ENCODE results near the gene SMTN. TPM values are rescaled to one million over a fixed set of nuclear protein-coding genes. Genes with fewer than 3 reads are reported as not detected.

SMTN gene
- total RNA-seq (1 to 10 TPM; 2.9 TPM), total RNA-seq (0.57 to 43.6 (median 2.5) reads per million in 172 experiments)
- 1.6 TPM for polyA plus RNA-seq (2013, experiment 1 of 2)
- 5.9 TPM for polyA plus RNA-seq (2013, experiment 2 of 2)

GRCh38 chr22:31080848-31081649, at the start of gene SMTN:
SMTN (plus strand) TSS chr22:31081318; CDS start chr22:31083259, 1,941 bp downstream.
- TF ChIP-seq CTCF (IDR thresholded peaks at IDR 0.05), result no peak
- Histone ChIP-seq H3K9me3 (ENCODE audit: control insufficient read depth in 1 of 2, insufficient read depth in 1 of 2, low read length in 2 of 2) (no peaks in the 10 kb centered on the region), H3K4me1 (ENCODE audit: insufficient read depth, low read length) (peaks cover 53% of the 10 kb centered on the region), H3K4me3 (ENCODE audit: low read length) (peak within 1 kb of the TSS; percentile 72), H3K27ac (ENCODE audit: low read depth in 1 of 2, low read length in 2 of 2) (no peak within 1 kb of the TSS), H3K27me3 (ENCODE audit: control insufficient read depth in 1 of 2, insufficient read depth in 2 of 2, low read length in 2 of 2) (no peaks in the 10 kb centered on the region), H3K36me3 (ENCODE audit: insufficient read depth, low read length) (no peaks in the 10 kb centered on the region)
- ChIA-PET POLR2A (interaction anchor here (1.1 to 1.8 kb wide), 6 partner anchors 27 to 446 kb away, joined by 3 to 7 read pairs (median 4); partner anchors contain the start of genes MORC2, PATZ1, SELENOM and TUG1), CTCF (interaction anchor here (3.4 kb wide), 1 partner anchor 27 kb away, joined by 11 read pairs; the partner anchor contains the start of gene SELENOM)
- no peaks in the 10 kb centered on the region for H3K36me3 Mint-ChIP-seq (ENCODE audit: low read depth)
- no peaks in the 10 kb centered on the region for H3K27me3 Mint-ChIP-seq
- DNase-seq, result peak; percentile 74 to 94 (median 85)
- intact Hi-C loops (cut with DNase I, micrococcal nuclease), result loop anchor here (5.0 to 10.0 kb wide), 3 partner anchors 76 to 416 kb away; partner anchors contain the start of gene DUSP18 (in 1 of the 2)
- H3K4me1 Mint-ChIP-seq (ENCODE audit: low read depth), result peaks cover 33% of the 10 kb centered on the region
- no peak within 1 kb of the TSS for H3K27ac Mint-ChIP-seq
- H3K4me3 Mint-ChIP-seq, result peak within 1 kb of the TSS; percentile 90
- peak; percentile 69 for ATAC-seq (ENCODE audit: poor library complexity)
- H3K9me3 Mint-ChIP-seq, result no peaks in the 10 kb centered on the region

- H3K9me3 ChIP-seq (ENCODE audit: control insufficient read depth in 1 of 2, insufficient read depth in 1 of 2, low read length in 2 of 2), result no peaks in the 10 kb centered on the region
- intact Hi-C loops (cut with DNase I, micrococcal nuclease), result no loop called here
- Mint-ChIP-seq H3K4me3 (no peak overlapping the region), H3K27ac (no peak overlapping the region), H3K9me3 (no peaks in the 10 kb centered on the region), H3K36me3 (ENCODE audit: low read depth) (no peaks in the 10 kb centered on the region), H3K4me1 (ENCODE audit: low read depth) (no peaks in the 10 kb centered on the region), H3K27me3 (peaks cover 5% of the 10 kb centered on the region)
- no peaks in the 10 kb centered on the region for H3K4me1 ChIP-seq (ENCODE audit: insufficient read depth, low read length)
- ATAC-seq (ENCODE audit: poor library complexity), result no peak
- H3K27ac ChIP-seq (ENCODE audit: low read depth in 1 of 2, low read length in 2 of 2), result no peak overlapping the region
- DNase-seq, result peak in 1 of 14 experiments; percentile 21
- H3K36me3 ChIP-seq (ENCODE audit: insufficient read depth, low read length), result no peaks in the 10 kb centered on the region
- ChIA-PET POLR2A (no interaction called here), CTCF (no interaction called here)
- H3K4me3 ChIP-seq (ENCODE audit: low read length), result no peak overlapping the region
- TF ChIP-seq CTCF (IDR thresholded peaks at IDR 0.05), result no peak
- H3K27me3 ChIP-seq (ENCODE audit: control insufficient read depth in 1 of 2, insufficient read depth in 2 of 2, low read length in 2 of 2), result peaks cover 0 to 3% of the 10 kb centered on the region in 2 experiments
Observed at GRCh38 chr22:31036671-31037550, 44.2 kb upstream of the SMTN start.

- no peaks in the 10 kb centered on the region for H3K9me3 ChIP-seq (ENCODE audit: control insufficient read depth in 1 of 2, insufficient read depth in 1 of 2, low read length in 2 of 2)
- no peaks in the 10 kb centered on the region for H3K36me3 ChIP-seq (ENCODE audit: insufficient read depth, low read length)
- H3K27me3 ChIP-seq (ENCODE audit: control insufficient read depth in 1 of 2, insufficient read depth in 2 of 2, low read length in 2 of 2), result peaks cover 0 to 3% of the 10 kb centered on the region in 2 experiments
- Mint-ChIP-seq H3K4me3 (no peak overlapping the region), H3K27me3 (peaks cover 5% of the 10 kb centered on the region), H3K4me1 (ENCODE audit: low read depth) (no peaks in the 10 kb centered on the region), H3K9me3 (no peaks in the 10 kb centered on the region), H3K27ac (no peak overlapping the region), H3K36me3 (ENCODE audit: low read depth) (no peaks in the 10 kb centered on the region)
- no peak for ATAC-seq (ENCODE audit: poor library complexity)
- no peak for DNase-seq
- ChIA-PET POLR2A (no interaction called here), CTCF (no interaction called here)
- H3K4me3 ChIP-seq (ENCODE audit: low read length), result no peak overlapping the region
- intact Hi-C loops (cut with DNase I, micrococcal nuclease), result no loop called here
- no peak for TF ChIP-seq CTCF (IDR thresholded peaks at IDR 0.05)
- no peaks in the 10 kb centered on the region for H3K4me1 ChIP-seq (ENCODE audit: insufficient read depth, low read length)
- no peak overlapping the region for H3K27ac ChIP-seq (ENCODE audit: low read depth in 1 of 2, low read length in 2 of 2)
Observed at GRCh38 chr22:31038686-31039085, 42.4 kb upstream of the SMTN start.
